Heart left ventricle (tissue), 13 donors: ENCODE measurements around the gene PMEPA1.

Source experiments
- CTCF ChIP-seq, 12 donors: fragments of 200-600 bp; sonication (generic) in 4 of 12; IDR thresholded peaks; one replicate each; pipeline versions ENCODE4 v1.5.0 to v1.8.0; 2018 to 2022; ENCODE audit warnings: antibody characterized with exemption in 12 of 12, mild to moderate bottlenecking in 5 of 12
- POLR2A ChIP-seq, 2 donors: fragments of 450-650 bp; IDR thresholded peaks; one replicate each; pipeline ENCODE4 v1.6.1; 2017; ENCODE audit warnings: antibody characterized with exemption in 2 of 2, mild to moderate bottlenecking in 2 of 2, moderate library complexity in 2 of 2
- donor health status: ischemic (EF 13 %, LVEDD 7.1; RV severe dilation, severe dysfunction).
- donor health status: DM: no; HTN: yes; CAD: no.
- donor health status: DM: no; HTN: no; CAD: no.
- donor health status: ischemic (EF 25% LVEDD 6.9; RV normal size, moderate dysfunction).
- donor health status: ischemic (EF 25% LVEDD 5.7; RV mildly dilated, moderate dysfunction).
- donor health status: ischemic (EF 35%, LVEDD 5.7; RV mildly dilated, moderate dysfunction).
- donor health status: nonischemic (EF 11% LVEDD 7.7; RV severe dilation, severe dysfunction).
- donor health status: DM: yes; HTN: yes; CAD: no.
- donor health status: PGD.
- donor health status: ischemic (EF 29% LVEDD 5.4; RV normal size, mild dysfunction).
- donor health status: nonischemic (EF 23%, LVEDD 6.1; RV moderate dilation, normal function).

GRCh38 chr20:57672164-57672563, 37.7 kb downstream of the PMEPA1 start:
- no peak for TF ChIP-seq CTCF (IDR thresholded peaks at IDR 0.05)
- no peak for TF ChIP-seq POLR2A (IDR thresholded peaks at IDR 0.05)
